ENCODE results near the gene PEA15.

GRCh38 chr1:160258177-160258798, 53.1 kb downstream of the PEA15 start:
- TF ChIP-seq YY1 (IDR thresholded peaks at IDR 0.05; ENCODE audit: insufficient read depth, insufficient read length) (no peak), SUZ12 (IDR thresholded peaks at IDR 0.05; ENCODE audit: extremely low read depth, insufficient read depth, insufficient read length) (no peak)

Measured in NT2/D1 (cell line).